K562 (cell line): ENCODE data around the gene RPS8. TPM values are rescaled to one million over a fixed set of nuclear protein-coding genes. Genes with fewer than 3 reads are reported as not detected.

ENCODE experiments used
- ADNP ChIP-seq: fragments of 200-800 bp; sonication (Bioruptor generic); IDR thresholded peaks from 2 replicates; pipeline ENCODE4 v1.6.1; 2016; ENCODE audit warnings: missing genetic modification characterization, missing compliant biosample characterization
- CHD4 ChIP-seq: fragments of 200-600 bp; sonication (generic); IDR thresholded peaks from 3 replicates; pipeline ENCODE4 v1.6.1; 2012; ENCODE audit warnings: low read depth, mild to moderate bottlenecking, mixed read lengths, low read length, inconsistent platforms; ENCODE audit not compliant: insufficient read depth, insufficient replicate concordance, poor library complexity, severe bottlenecking
- ETV5 ChIP-seq: sonication (generic); formaldehyde crosslinking; IDR thresholded peaks from 2 replicates; pipeline ENCODE4 v1.4.0; 2020; ENCODE audit warnings: low read depth, mild to moderate bottlenecking, missing genetic modification reagents
- FOXM1 ChIP-seq, 2 experiments: fragments of 450-650 bp in 1 of 2; sonication (generic) in 1 of 2; formaldehyde crosslinking in 1 of 2; IDR thresholded peaks; 2 replicates each; pipeline versions ENCODE4 v1.6.1 to v1.9.0; 2017 to 2022; ENCODE audit warnings: low read depth in 2 of 2, mild to moderate bottlenecking in 2 of 2, missing genetic modification reagents in 1 of 2, moderate library complexity in 1 of 2
- HOXB6 ChIP-seq: fragments of 250-450 bp; sonication (Bioruptor Pico); IDR thresholded peaks from 2 replicates; pipeline ENCODE4 v1.5.1; 2022; ENCODE audit warnings: mild to moderate bottlenecking, borderline replicate concordance
- IRF2 ChIP-seq: sonication (generic); formaldehyde crosslinking; IDR thresholded peaks from 2 replicates; pipeline ENCODE4 v1.8.1; 2022; ENCODE audit warnings: mild to moderate bottlenecking, missing genetic modification reagents
- IRF9 ChIP-seq: fragments of 450-650 bp; IDR thresholded peaks from 2 replicates; pipeline ENCODE4 v1.6.1; 2016; ENCODE audit warnings: missing biosample characterization, missing genetic modification characterization
- KLF10 ChIP-seq: fragments of 250-450 bp; sonication (Bioruptor Pico); IDR thresholded peaks from 2 replicates; pipeline ENCODE4 v1.6.1; 2021; ENCODE audit warnings: matching md5 sums
- MBD2 ChIP-seq: sonication (generic); IDR thresholded peaks from 2 replicates; pipeline ENCODE4 v1.6.1; 2016; ENCODE audit warnings: low read depth, borderline replicate concordance
- MTA3 ChIP-seq: fragments of 450-650 bp; formaldehyde crosslinking; IDR thresholded peaks from 2 replicates; pipeline ENCODE4 v1.6.1; 2017; ENCODE audit warnings: mild to moderate bottlenecking, borderline replicate concordance
- NFIX ChIP-seq: fragments of 250-450 bp; sonication (Bioruptor Pico); IDR thresholded peaks from 2 replicates; pipeline ENCODE4 v1.4.0; 2020; ENCODE audit warnings: low read depth, mild to moderate bottlenecking, moderate library complexity
- PRDM10 ChIP-seq: fragments of 450-650 bp; IDR thresholded peaks from 2 replicates; pipeline ENCODE4 v1.6.1; 2018; ENCODE audit not compliant: partially characterized antibody
- SLC30A9 ChIP-seq: fragments of 250-450 bp; sonication (Bioruptor Pico); IDR thresholded peaks from 2 replicates; pipeline ENCODE4 v1.8.0; 2022; ENCODE audit warnings: mild to moderate bottlenecking, moderate library complexity
- TAF9B ChIP-seq: fragments of 450-650 bp; IDR thresholded peaks from 2 replicates; pipeline ENCODE4 v1.6.1; 2018; ENCODE audit warnings: mild to moderate bottlenecking; ENCODE audit not compliant: partially characterized antibody
- USF1 ChIP-seq: sonication (generic); formaldehyde crosslinking; IDR thresholded peaks from 2 replicates; pipeline ENCODE4 v1.9.0; 2022; ENCODE audit warnings: mild to moderate bottlenecking, missing genetic modification reagents
- USF2 ChIP-seq: sonication (generic); formaldehyde crosslinking; IDR thresholded peaks from 2 replicates; pipeline ENCODE4 v1.5.0; 2020; ENCODE audit warnings: missing genetic modification reagents
- ZBTB8A ChIP-seq: fragments of 450-650 bp; IDR thresholded peaks from 2 replicates; pipeline ENCODE4 v1.6.1; 2018; ENCODE audit warnings: mild to moderate bottlenecking, moderate library complexity; ENCODE audit not compliant: partially characterized antibody
- ZNF444 ChIP-seq: fragments of 250-450 bp; sonication (Bioruptor Pico); IDR thresholded peaks from 2 replicates; pipeline ENCODE4 v1.4.0; 2020; ENCODE audit warnings: mild to moderate bottlenecking, moderate library complexity
- ZNF512 ChIP-seq: IDR thresholded peaks from 2 replicates; pipeline ENCODE4 v1.6.1; 2016; ENCODE audit warnings: missing genetic modification characterization, missing compliant biosample characterization
- polyA plus RNA-seq, 8 experiments: library from polyadenylated mRNA; depleted of rRNA in 4 of 8; stranded (reverse) in 5 of 8; unstranded in 3 of 8; fragments of >200 nt; fragmentation: Nextera tagmentation in 2 of 8; fragmentation: Illumina TruSeq in 1 of 8; extraction: Ambion mirVana in 2 of 8; extraction: Trizol in 1 of 8; gene quantifications; 2 replicates each; pipeline versions ENCODE4 v1.2.1 to v1.2.3, GENCODE V29; 2011 to 2014; ENCODE audit warnings: inconsistent platforms in 1 of 8, missing spikeins in 1 of 8
- total RNA-seq, 7 experiments: library from RNA; depleted of rRNA in 6 of 7; stranded (reverse); fragments of >200 nt in 6 of 7; fragmentation: Illumina TruSeq in 2 of 7; extraction: Trizol in 2 of 7; gene quantifications; 2 replicates each; pipeline versions ENCODE4 v1.2.1 to v1.2.3, GENCODE V29; 2011 to 2021; ENCODE audit warnings: low replicate concordance in 1 of 7

The RPS8 gene
- total and polyA plus RNA-seq, 9 of the 15 experiments (the other 6 are each of a cell fraction or from before 2014, with no cell fraction given), result 2,431 to 4,168 (median 3,109) TPM

GRCh38 chr1:44739307-44740178 lies 35.8 kb upstream of the RPS8 start, which contains the start of gene KIF2C (continued):
- TF ChIP-seq USF1 (CRISPR knock-in tag), result no peak
- peak; percentile 89; the same call in 1 of the 2 replicates for TF ChIP-seq MBD2
- peak; percentile 55 for TF ChIP-seq PRDM10
- TF ChIP-seq IRF2, result no peak
- no peak for TF ChIP-seq HOXB6
- TF ChIP-seq ZNF444 (CRISPR knock-in tag), result no peak
- TF ChIP-seq MTA3, result peak; percentile 91
- peak; percentile 89 for TF ChIP-seq TAF9B
- no peak for TF ChIP-seq NFIX (CRISPR knock-in tag)
- peak; percentile 98 for TF ChIP-seq ADNP (tag)
- peak; percentile 100 for TF ChIP-seq FOXM1 (IDR thresholded peaks at IDR 0.05; ENCODE audit: low read depth)
- TF ChIP-seq FOXM1 (CRISPR knock-in tag; IDR thresholded peaks at IDR 0.05; ENCODE audit: low read depth), result peak; percentile 99
- no peak for TF ChIP-seq KLF10 (CRISPR knock-in tag)
- no peak; the same call in 1 of the 2 replicates for TF ChIP-seq ETV5 (CRISPR knock-in tag)
- TF ChIP-seq USF2 (CRISPR knock-in tag), result no peak
- TF ChIP-seq IRF9 (tag), result no peak
- TF ChIP-seq CHD4, result peak; percentile 86
- TF ChIP-seq ZNF512, result no peak
- no peak for TF ChIP-seq SLC30A9 (CRISPR knock-in tag)
- TF ChIP-seq ZBTB8A, result no peak
